GM10266 (cell line): Measurements from ENCODE around the gene LYSMD3.

ENCODE experiments used
- DNase-seq: peaks from one replicate; pipeline ENCODE4 v3.0.0; 2012; ENCODE audit errors: extremely low spot score
- TF ChIP-seq, protein P1 (sequence below): IDR thresholded peaks from 2 replicates; pipeline ENCODE4 v1.5.1; 2012; ENCODE audit warnings: mild to moderate bottlenecking, low read depth; ENCODE audit not compliant: control insufficient read depth, insufficient read depth; ENCODE audit errors: missing control alignments

LYSMD3 gene

DNA sequence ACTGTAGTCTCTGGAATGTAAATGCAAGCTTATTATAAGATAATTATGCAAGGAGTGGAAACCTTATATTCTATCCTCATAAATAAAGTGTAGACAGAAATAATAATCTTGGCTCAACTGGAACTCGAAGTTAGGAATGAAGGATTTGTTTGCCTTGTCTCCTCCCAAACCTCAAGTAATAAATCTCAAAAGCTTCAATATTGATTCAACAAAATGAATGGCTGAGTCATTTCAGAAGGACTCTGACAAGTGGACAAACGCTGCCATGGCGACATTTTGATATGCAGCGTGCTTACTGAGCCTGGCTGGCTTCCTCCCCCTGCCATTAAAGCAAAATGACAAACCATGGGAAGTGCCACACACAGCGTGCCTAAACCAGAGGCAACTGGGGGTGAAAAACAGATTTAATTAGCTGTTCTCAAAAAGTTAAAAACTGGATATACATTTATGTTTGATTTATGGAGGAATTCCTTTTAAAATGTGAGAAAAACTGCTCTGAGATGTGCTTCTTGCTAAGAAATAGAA lies 18.7 kb upstream of the LYSMD3 start:
- DNase-seq = no peak

DNA sequence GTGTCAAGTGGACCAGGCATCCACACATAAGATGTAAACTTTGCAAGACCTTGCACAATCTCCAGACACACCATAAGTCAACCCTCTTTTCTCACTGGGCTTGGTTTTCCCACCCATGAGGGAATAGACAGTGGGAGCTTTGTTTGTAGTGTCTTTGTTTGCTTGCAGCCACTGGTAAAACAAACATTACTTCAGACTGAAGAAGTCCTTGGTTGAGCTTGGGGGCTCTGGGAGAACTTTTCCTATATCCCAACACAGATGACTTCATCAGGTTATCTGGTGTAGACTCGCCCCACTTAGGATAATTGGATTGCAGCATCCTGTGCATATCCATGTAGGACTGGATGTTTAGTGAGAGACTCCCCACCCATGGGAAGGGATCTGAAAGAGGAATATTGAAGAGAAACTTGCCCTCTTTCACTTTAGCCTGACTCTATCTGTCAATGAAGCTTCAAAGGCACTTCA lies 17.7 kb upstream of the LYSMD3 start:
- TF ChIP-seq, protein P1, sequence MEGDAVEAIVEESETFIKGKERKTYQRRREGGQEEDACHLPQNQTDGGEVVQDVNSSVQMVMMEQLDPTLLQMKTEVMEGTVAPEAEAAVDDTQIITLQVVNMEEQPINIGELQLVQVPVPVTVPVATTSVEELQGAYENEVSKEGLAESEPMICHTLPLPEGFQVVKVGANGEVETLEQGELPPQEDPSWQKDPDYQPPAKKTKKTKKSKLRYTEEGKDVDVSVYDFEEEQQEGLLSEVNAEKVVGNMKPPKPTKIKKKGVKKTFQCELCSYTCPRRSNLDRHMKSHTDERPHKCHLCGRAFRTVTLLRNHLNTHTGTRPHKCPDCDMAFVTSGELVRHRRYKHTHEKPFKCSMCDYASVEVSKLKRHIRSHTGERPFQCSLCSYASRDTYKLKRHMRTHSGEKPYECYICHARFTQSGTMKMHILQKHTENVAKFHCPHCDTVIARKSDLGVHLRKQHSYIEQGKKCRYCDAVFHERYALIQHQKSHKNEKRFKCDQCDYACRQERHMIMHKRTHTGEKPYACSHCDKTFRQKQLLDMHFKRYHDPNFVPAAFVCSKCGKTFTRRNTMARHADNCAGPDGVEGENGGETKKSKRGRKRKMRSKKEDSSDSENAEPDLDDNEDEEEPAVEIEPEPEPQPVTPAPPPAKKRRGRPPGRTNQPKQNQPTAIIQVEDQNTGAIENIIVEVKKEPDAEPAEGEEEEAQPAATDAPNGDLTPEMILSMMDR = no peak
- DNase-seq = no peak

More for the DNA sequence above, 18.7 kb upstream of the LYSMD3 start:
- TF ChIP-seq, protein P1 = no peak

DNA sequence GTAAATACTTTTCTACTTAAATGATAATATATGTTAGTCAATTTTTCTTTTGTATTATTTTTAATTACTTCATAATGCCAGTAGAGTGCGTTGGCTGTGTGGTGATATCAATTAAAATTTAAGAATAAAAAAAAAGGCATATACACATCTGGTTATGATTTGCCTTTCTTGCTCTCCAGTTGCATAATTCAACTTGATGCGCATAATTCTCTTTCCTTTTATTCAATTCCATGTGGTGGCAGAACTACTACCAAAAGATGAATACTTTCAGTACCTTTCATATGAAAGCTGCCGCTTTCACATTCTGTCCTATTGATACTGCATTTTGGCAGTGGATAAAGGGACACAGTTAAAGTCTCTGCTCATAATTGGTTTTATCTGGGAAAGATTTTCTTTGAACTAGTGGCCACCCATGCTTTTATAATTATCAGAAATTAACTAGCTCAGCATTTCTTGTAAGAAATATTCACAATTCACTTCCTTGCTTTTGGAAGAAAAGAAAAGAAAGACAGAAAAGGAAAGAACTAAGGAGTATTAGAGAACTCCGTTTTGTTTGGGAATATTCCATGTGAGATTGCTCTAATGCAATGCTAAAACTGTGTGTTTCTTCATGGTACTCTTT lies 16.9 kb upstream of the LYSMD3 start:
- TF ChIP-seq, protein P1 = no peak
- DNase-seq = no peak

DNA sequence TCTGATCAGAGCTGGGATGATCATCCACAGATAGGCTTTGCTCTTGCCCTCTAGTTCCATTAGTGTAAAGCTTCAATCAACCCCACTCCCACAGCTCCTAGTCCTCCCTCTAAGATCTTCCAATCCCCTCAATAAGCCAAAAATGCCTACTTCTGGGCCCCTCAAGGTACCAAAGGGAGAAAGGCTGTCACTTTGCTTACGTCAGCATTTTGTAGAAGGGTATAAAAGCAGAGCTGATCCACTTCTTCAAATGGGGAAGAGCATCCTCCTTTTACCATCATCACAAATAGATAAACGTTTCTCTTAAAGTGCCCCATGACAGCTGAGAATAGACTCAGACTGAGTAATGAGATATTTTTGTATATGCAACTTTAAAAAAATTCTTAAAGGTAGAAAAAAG lies 16.1 kb upstream of the LYSMD3 start:
- TF ChIP-seq, protein P1 = no peak
- no peak for DNase-seq

DNA sequence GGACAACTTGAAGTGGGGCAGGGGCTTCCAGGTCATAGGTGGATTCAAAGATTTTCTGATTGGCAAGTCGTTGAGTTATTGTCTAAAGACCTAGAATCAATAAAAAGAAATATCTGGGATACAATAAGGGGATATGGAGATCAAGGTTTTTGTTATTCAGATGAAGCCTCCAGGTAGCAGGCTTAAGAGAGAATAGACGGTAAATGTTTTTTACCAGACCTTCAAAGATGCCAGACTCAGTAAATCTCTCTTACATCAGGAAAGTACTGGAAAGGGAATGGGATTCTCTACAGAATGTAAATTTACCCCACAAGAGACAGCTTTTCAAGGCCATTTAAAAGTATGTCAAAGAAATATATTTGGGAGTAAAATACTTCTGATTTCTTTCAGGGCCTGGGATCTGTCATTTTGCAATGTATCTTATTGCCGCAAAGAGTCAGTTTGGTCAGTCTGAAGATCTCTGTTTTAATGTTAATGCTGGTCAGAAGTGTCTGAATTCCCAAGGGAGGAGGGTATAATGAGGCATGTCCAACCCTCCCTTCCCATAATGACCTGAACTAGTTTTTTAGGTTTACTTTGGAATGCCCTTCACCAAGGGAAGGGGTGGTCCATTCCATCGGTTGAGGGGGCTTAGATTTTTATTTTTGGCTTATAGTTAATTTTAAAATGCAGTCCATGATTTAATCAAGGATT lies 13.6 kb upstream of the LYSMD3 start:
- DNase-seq = no peak
- TF ChIP-seq, protein P1 = no peak

DNA sequence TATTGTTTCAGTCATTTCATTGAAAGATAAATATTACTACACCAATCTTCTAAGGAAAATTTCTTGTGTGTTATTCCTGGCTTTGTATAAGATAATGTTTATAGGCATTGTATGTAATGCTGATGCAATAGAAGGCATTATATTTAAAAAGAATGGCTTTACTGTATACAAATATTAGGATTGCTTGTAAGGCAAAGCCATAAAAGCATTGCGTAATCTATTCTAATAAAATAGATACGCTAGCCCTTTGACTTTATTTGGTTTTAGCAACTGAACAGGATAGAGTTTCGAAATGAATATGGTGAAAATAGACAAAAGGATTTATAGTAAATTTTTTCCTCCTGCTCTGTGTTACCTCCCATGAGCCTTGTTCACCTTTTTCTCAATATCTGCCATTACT lies 5.5 kb upstream of the LYSMD3 start:
- TF ChIP-seq, protein P1 = no peak
- no peak for DNase-seq

DNA sequence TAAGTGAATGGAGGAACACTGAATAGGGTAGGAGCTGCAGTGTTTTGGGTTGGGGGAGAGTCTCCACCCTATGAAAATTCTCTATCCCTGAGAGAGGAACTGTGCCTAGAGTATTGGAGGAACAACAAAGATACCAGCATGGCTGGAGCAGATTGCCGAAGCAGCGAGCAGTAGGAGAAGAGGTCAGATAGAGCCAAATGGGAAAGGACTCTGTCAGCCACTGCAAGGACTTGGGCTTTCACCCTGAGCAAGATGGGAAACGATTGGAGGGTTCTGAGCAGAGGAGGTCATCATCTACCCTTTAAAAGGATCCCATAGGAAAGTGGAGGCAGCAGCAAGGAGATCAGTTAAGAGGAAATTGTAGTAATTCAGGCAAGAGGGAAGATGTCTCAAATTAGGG lies 4.4 kb upstream of the LYSMD3 start:
- DNase-seq = no peak
- TF ChIP-seq, protein P1 = no peak
